GM19239 (cell line): Measurements from ENCODE around the gene C22orf39.

Experiments
- DNase-seq: peaks from one replicate; pipeline ENCODE4 v3.0.0; 2011; ENCODE audit warnings: low spot score; ENCODE audit not compliant: insufficient read length
- FAIRE-seq: peaks from 2 replicates; lab custom pipeline; 2011; peaks lifted over from hg19 to GRCh38; lab: Jason Lieb, UNC

The C22orf39 gene

GRCh38 chr22:19406281-19406811 lies 41.2 kb downstream of the C22orf39 start:
- DNase-seq (no peak), FAIRE-seq (no peak)

- no peak for FAIRE-seq
Measured at GRCh38 chr22:19405652-19406051, 41.9 kb downstream of the C22orf39 start.

GRCh38 chr22:19405133-19405532 lies 42.4 kb downstream of the C22orf39 start:
- DNase-seq (no peak), FAIRE-seq (no peak)

More at GRCh38 chr22:19405652-19406051, 41.9 kb downstream of the C22orf39 start:
- DNase-seq: no peak

- FAIRE-seq (no peak), DNase-seq (no peak)
Measured at GRCh38 chr22:19404676-19405075, 42.8 kb downstream of the C22orf39 start.

- DNase-seq (no peak), FAIRE-seq (no peak)
Measured at GRCh38 chr22:19402642-19403191, 44.8 kb downstream of the C22orf39 start.

GRCh38 chr22:19401483-19401882 lies 46.0 kb downstream of the C22orf39 start:
- FAIRE-seq (no peak), DNase-seq (no peak)

- FAIRE-seq (no peak), DNase-seq (no peak)
Measured at GRCh38 chr22:19400881-19401280, 46.6 kb downstream of the C22orf39 start.

GRCh38 chr22:19398652-19399051 lies 48.9 kb downstream of the C22orf39 start:
- FAIRE-seq (no peak), DNase-seq (no peak)

- FAIRE-seq (no peak), DNase-seq (no peak)
Measured at GRCh38 chr22:19398206-19398605, 49.3 kb downstream of the C22orf39 start.

GRCh38 chr22:19397734-19398104 lies 49.8 kb downstream of the C22orf39 start:
- DNase-seq (no peak), FAIRE-seq (no peak)

- no peak for FAIRE-seq
- DNase-seq: no peak
Measured at GRCh38 chr22:19396934-19397733, 50.4 kb downstream of the C22orf39 start.

- FAIRE-seq (no peak), DNase-seq (no peak)
Measured at GRCh38 chr22:19396561-19396933, 51.0 kb downstream of the C22orf39 start.

- DNase-seq (no peak), FAIRE-seq (no peak)
Measured at GRCh38 chr22:19395276-19395675, 52.2 kb downstream of the C22orf39 start.

- no peak for FAIRE-seq
Measured at GRCh38 chr22:19394274-19395050, 53.0 kb downstream of the C22orf39 start.

GRCh38 chr22:19393704-19394103 lies 53.8 kb downstream of the C22orf39 start:
- DNase-seq (no peak), FAIRE-seq (no peak)

More at GRCh38 chr22:19394274-19395050, 53.0 kb downstream of the C22orf39 start:
- no peak for DNase-seq
